ENCODE data around the gene SYNPO. TPM values are rescaled to one million over a fixed set of nuclear protein-coding genes. Genes with fewer than 3 reads are reported as not detected.

SYNPO gene
- polyA plus RNA-seq, 1 of the 3 experiments (the other 2 are of a cell fraction): 5.1 TPM

GRCh38 chr5:150670948-150671310 is 30.5 kb downstream of the SYNPO start (continued):
- TF ChIP-seq IRF3 (IDR thresholded peaks at IDR 0.05; ENCODE audit: low read depth, low read length): no peak

- Histone ChIP-seq H3K9ac (no peak overlapping the region), H3K4me3 (ENCODE audit: low read depth in 2 of 2, low read length in 1 of 2) (peak overlapping the region; percentile 39 to 49; a peak in 3 of 4 replicates)
- 30% methylated on average over 14 of the region's 51 CpGs for WGBS (ENCODE audit: low lambda C conversion rate)
Measured at GRCh38 chr5:150671509-150672236, 31.2 kb downstream of the SYNPO start.

GRCh38 chr5:150672237-150672883 is 31.9 kb downstream of the SYNPO start:
- ChIA-PET CTCF (interaction anchor here (0.8 to 4.3 kb wide), 10 partner anchors 10 to 236 kb away, joined by 3 to 32 read pairs (median 4); partner anchors contain the start of genes MYOZ3 and RBM22), POLR2A (interaction anchor here (0.6 to 1.8 kb wide), 3 partner anchors 15 to 107 kb away, joined by 3 to 4 read pairs (median 4); partner anchors contain the start of genes RBM22 and SMIM3)
- TF ChIP-seq, protein P1, sequence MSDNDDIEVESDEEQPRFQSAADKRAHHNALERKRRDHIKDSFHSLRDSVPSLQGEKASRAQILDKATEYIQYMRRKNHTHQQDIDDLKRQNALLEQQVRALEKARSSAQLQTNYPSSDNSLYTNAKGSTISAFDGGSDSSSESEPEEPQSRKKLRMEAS (IDR thresholded peaks at IDR 0.05; ENCODE audit: low read depth): no peak
- TF ChIP-seq CTCF (IDR thresholded peaks at IDR 0.05): no peak
- TF ChIP-seq EZH2phosphoT487 (IDR thresholded peaks at IDR 0.05; ENCODE audit: borderline replicate concordance, low read depth): no peak
- TF ChIP-seq CHD2 (IDR thresholded peaks at IDR 0.05; ENCODE audit: low read length, partially characterized antibody): peak; percentile 60
- no peak for TF ChIP-seq NRF1 (IDR thresholded peaks at IDR 0.05; ENCODE audit: low read depth, low read length)
- Histone ChIP-seq H3K4me3 (ENCODE audit: low read depth in 2 of 2, low read length in 1 of 2) (peak overlapping the region; percentile 39 to 49), H3K9ac (no peak overlapping the region), H3F3A (replicated peaks; ENCODE audit: insufficient read depth) (peaks cover 16% of the 10 kb centered on the region), H3K27ac (ENCODE audit: low read depth in 2 of 2, low read length in 1 of 2) (no peak overlapping the region), H3K79me2 (ENCODE audit: insufficient read depth) (no peaks in the 10 kb centered on the region), H3K9me3 (no peaks in the 10 kb centered on the region), H4K20me1 (ENCODE audit: insufficient read depth) (no peaks in the 10 kb centered on the region), H3K27me3 (ENCODE audit: insufficient read depth) (no peaks in the 10 kb centered on the region), H3K36me3 (replicated peaks in 1 of 2; ENCODE audit: control insufficient read depth in 1 of 2, insufficient read depth in 2 of 2, low read length in 1 of 2) (no peaks in the 10 kb centered on the region), H2AFZ (ENCODE audit: low read depth) (peak overlapping the region; percentile 57), H3K4me1 (ENCODE audit: control insufficient read depth in 1 of 2, insufficient read depth in 2 of 2, low read depth in 1 of 2, low read length in 1 of 2) (peaks cover 13 to 23% of the 10 kb centered on the region in 2 experiments; a peak in 2 of 4 replicates), H3K4me2 (peak overlapping the region; percentile 30; the same call in 1 of the 2 replicates), H3K9me2 (no peaks in the 10 kb centered on the region)
- DNase-seq: peak; percentile 83
- WGBS (ENCODE audit: low lambda C conversion rate): 24% methylated on average over 19 of the region's 38 CpGs

More at GRCh38 chr5:150671509-150672236, 31.2 kb downstream of the SYNPO start:
- TF ChIP-seq NRF1 (IDR thresholded peaks at IDR 0.05; ENCODE audit: low read depth, low read length) (peak; percentile 29; the same call in 1 of the 2 replicates), EZH2phosphoT487 (IDR thresholded peaks at IDR 0.05; ENCODE audit: borderline replicate concordance, low read depth) (no peak), MXI1 (IDR thresholded peaks at IDR 0.05; ENCODE audit: low read depth, low read length) (peak; percentile 31; the same call in 1 of the 2 replicates)
- peaks cover 13 to 23% of the 10 kb centered on the region in 2 experiments; a peak in 2 of 4 replicates for H3K4me1 ChIP-seq (ENCODE audit: control insufficient read depth in 1 of 2, insufficient read depth in 2 of 2, low read depth in 1 of 2, low read length in 1 of 2)
- H3K9me2 ChIP-seq: no peaks in the 10 kb centered on the region
- no peaks in the 10 kb centered on the region for H4K20me1 ChIP-seq (ENCODE audit: insufficient read depth)
- no peaks in the 10 kb centered on the region for H3K36me3 ChIP-seq (replicated peaks in 1 of 2; ENCODE audit: control insufficient read depth in 1 of 2, insufficient read depth in 2 of 2, low read length in 1 of 2)
- no peaks in the 10 kb centered on the region for H3K27me3 ChIP-seq (ENCODE audit: insufficient read depth)
- POLR2A ChIA-PET: interaction anchor here (1.0 to 1.8 kb wide), 3 partner anchors 14 to 29 kb away, joined by 3 to 5 read pairs (median 4); partner anchors contain the start of gene RBM22
- peak; percentile 79 for DNase-seq
- H3K79me2 ChIP-seq (ENCODE audit: insufficient read depth): no peaks in the 10 kb centered on the region
- peak overlapping the region; percentile 57 for H2AFZ ChIP-seq (ENCODE audit: low read depth)
- H3F3A ChIP-seq (replicated peaks; ENCODE audit: insufficient read depth): peaks cover 16% of the 10 kb centered on the region
- H3K27ac ChIP-seq (ENCODE audit: low read depth in 2 of 2, low read length in 1 of 2): peak overlapping the region in 1 of 2 experiments; percentile 40; a peak in 1 of 4 replicates
- H3K4me2 ChIP-seq: peak overlapping the region; percentile 30; the same call in 1 of the 2 replicates
- CTCF ChIA-PET: interaction anchor here (0.8 to 4.3 kb wide), 9 partner anchors 11 to 175 kb away, joined by 3 to 32 read pairs (median 3); partner anchors contain the start of genes MYOZ3 and RBM22
- no peaks in the 10 kb centered on the region for H3K9me3 ChIP-seq

Data from SK-N-SH (cell line).